ENCODE results near the gene METTL4.

Gene METTL4

DNA sequence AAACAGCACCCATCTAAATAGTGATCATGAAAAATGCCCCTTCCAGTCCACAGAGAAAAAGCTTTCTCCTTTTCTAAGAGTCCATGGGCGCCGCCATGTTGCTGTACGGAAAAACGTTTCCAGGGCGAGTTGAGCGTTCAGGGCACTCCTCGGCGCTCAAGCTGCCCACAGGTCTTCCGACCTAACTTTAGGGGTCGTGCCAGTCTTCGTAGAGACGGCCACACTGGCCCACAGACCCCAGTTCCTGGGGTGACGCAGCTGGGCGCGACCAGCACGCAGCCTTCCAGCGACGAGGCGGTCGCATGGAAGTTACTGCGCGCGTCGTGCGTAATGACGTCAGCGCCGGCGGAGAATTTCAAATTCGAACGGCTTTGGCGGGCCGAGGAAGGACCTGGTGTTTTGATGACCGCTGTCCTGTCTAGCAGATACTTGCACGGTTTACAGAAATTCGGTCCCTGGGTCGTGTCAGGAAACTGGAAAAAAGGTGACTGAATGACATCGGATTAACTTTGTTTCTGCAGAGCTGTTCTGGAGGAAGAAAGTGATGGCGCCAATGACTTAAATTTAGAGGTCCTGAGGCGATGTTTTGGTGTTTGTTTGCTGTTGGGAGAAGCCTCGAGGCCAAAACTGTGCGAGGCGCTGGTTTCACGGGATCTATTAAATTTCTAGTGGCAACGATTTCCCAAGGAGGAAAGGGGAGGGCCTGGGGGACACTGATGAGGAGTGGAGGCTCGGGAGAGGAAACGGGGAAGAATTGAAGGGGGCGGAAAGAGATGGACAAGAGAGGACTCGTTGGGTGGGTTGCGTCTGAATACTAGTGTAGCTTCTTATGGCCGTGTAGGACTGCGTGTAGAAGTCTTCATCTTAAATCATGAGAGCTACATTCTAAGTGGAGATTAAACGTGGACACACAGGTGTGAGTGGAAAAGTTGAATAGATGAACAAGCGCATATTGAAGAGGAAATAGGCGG, at the start of gene METTL4, which contains the start of gene NDC80:
Gene METTL4 (minus strand): TSS at position 306 of the 971 bp plus-strand sequence. CDS start 4,289 bp downstream, outside the sequence.
Gene NDC80 (plus strand): TSS at position 358 of the 971 bp plus-strand sequence. CDS start 1,429 bp downstream, outside the sequence.
- no peak for TF ChIP-seq CTCF (conservative IDR thresholded peaks at IDR 0.05)
- peak within 1 kb of the TSS; percentile 94 for H3K27ac ChIP-seq

DNA sequence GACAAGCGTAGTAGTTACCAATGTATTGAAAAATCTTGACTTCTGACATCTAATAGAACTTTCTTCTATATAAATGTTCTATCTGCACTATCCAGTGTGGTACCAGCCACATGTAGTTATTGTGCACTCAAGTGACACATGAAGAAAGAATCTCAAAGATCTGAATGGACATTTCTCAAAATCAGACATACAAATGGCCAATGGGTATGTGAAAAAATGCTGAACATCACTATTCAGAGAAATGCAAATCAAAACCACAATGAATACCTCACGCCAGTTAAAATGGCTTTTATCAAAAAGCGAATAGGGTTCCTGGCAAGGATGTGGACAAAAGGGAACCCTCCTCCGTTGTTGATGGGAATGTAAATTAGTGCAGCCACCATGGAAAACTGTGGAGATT, 46.7 kb upstream of the METTL4 start:
- no peak for TF ChIP-seq CTCF (conservative IDR thresholded peaks at IDR 0.05)
- H3K27ac ChIP-seq = no peak overlapping the region

DNA sequence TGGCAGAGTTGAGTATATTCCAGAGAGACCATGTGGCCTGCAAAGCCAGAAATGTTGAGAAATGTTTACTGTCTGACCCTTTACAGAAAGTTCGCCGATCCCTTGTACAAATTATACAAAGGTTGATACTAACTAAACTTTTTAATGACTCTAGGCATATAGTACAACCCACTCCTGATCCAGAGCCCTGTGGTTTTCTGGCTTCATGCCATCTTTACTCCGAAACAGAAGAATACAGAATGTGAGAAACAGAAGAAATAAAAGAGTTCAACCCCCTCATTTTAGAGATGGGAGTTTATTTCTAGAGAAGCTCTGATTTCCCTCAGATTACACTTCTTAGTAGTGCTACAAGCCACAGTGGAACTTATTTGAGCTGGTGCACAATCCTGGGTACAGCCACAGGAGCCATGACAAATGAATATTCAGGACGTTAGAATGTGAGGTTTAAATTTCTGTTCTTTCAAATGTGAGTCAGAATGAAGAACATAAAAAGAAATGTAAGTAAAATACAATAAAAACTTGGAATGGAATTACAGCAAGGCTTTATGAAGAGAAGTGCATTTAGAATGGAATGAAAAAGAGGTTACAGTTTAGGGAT, 46.2 kb upstream of the METTL4 start:
- no peak for TF ChIP-seq CTCF (conservative IDR thresholded peaks at IDR 0.05)
- no peak overlapping the region for H3K27ac ChIP-seq

DNA sequence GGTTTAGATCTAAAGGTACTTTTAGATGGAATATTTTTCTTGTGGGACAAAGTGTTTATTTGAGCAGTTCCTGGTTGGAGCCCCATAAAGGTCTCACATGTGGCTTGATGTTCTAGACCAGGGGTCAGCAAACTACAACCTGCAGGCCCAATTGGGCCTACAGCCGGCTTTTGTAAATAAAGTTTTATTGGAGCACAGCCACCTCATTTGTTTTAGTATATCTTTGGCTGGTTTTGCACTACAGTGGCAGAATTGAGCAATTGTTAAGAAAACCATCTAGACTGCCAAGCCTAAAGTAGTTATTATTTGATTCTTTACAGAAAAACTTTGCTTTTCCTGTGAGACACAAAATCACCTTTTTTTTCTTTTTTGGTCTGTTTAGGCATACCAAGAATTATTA, 41.7 kb upstream of the METTL4 start:
- no peak overlapping the region for H3K27ac ChIP-seq
- no peak for TF ChIP-seq CTCF (conservative IDR thresholded peaks at IDR 0.05)

- TF ChIP-seq CTCF (conservative IDR thresholded peaks at IDR 0.05) = no peak
- H3K27ac ChIP-seq = no peak overlapping the region
Measured at GRCh38 chr18:2610549-2610948, 39.2 kb upstream of the METTL4 start.

DNA sequence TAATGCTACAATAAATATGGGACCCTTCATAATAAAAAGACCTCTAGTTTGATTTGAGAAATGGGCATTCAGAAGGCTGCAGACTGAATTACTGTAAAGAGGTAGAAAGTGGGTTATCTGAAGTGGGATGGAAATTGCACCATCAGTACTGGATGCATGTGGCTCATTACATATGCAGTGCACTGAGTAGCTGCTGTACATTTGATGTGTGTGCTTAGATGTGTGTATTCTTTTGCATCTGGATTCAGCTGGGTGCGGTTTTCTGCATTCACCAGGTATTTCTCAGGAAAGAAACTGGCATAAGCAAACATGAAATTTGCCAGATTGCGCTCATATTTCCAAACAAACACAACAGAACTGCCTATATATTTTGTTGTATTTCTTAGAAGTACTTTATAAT, 38.3 kb upstream of the METTL4 start:
- no peak overlapping the region for H3K27ac ChIP-seq
- TF ChIP-seq CTCF (conservative IDR thresholded peaks at IDR 0.05) = no peak

DNA sequence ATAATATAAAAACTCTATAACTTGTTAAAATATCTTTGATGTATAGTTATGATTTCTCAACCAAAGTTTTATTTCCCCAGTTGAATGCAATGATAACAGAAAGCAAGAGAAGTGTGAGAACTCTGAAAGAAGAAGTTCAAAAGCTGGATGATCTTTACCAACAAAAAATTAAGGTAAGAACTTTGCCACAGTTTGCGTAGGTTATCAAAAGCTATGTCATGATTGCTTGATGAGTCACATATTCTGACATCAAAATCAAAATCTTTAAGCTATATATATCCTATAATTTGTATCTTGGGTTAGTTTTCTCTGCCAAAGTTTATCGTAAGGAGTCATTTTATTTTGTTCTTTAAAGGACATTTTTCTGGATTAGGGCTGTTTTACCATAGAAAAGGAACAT, 35.0 kb upstream of the METTL4 start:
- no peak for TF ChIP-seq CTCF (conservative IDR thresholded peaks at IDR 0.05)
- H3K27ac ChIP-seq = no peak overlapping the region

Measured in VCaP (cell line).